ENCODE measurements around the gene FCAMR. TPM values are rescaled to one million over a fixed set of nuclear protein-coding genes. Genes with fewer than 3 reads are reported as not detected.

The FCAMR gene
- total RNA-seq, 2 experiments from 2014 or later = not detected

- no peak for TF ChIP-seq CTCF (IDR thresholded peaks at IDR 0.05)
- intact Hi-C loops (cut with micrococcal nuclease) = no loop called here
- no peak for ATAC-seq
- no peaks in the 10 kb centered on the region for H3K36me3 Mint-ChIP-seq (ENCODE audit: low read depth)
- no peak overlapping the region for H3K4me3 Mint-ChIP-seq
- CTCF ChIA-PET = interaction anchor here (0.9 to 1.1 kb wide), 2 partner anchors 19 to 489 kb away, joined by 3 read pairs; no protein-coding TSS in a partner anchor
- H3K9me3 Mint-ChIP-seq = no peaks in the 10 kb centered on the region
- H3K27me3 Mint-ChIP-seq = peaks cover 11% of the 10 kb centered on the region
- no peak for DNase-seq
- H3K27ac Mint-ChIP-seq = no peak overlapping the region
- H3K4me1 Mint-ChIP-seq (ENCODE audit: low read depth) = no peaks in the 10 kb centered on the region
- POLR2A ChIA-PET = no interaction called here
Observed at GRCh38 chr1:207010726-207011125, 40.5 kb upstream of the FCAMR start.

GRCh38 chr1:207009945-207010344 lies 39.7 kb upstream of the FCAMR start:
- TF ChIP-seq CTCF (IDR thresholded peaks at IDR 0.05) = no peak
- intact Hi-C loops (cut with micrococcal nuclease) = no loop called here
- DNase-seq (no peak), ATAC-seq (no peak)
- POLR2A ChIA-PET = no interaction called here
- peaks cover 13% of the 10 kb centered on the region for H3K27me3 Mint-ChIP-seq
- no peaks in the 10 kb centered on the region for H3K9me3 Mint-ChIP-seq
- H3K4me1 Mint-ChIP-seq (ENCODE audit: low read depth) = no peaks in the 10 kb centered on the region
- no peaks in the 10 kb centered on the region for H3K36me3 Mint-ChIP-seq (ENCODE audit: low read depth)
- H3K4me3 Mint-ChIP-seq = no peak overlapping the region
- H3K27ac Mint-ChIP-seq = no peak overlapping the region
- CTCF ChIA-PET = no interaction called here

- TF ChIP-seq CTCF (IDR thresholded peaks at IDR 0.05) = no peak
- POLR2A ChIA-PET = no interaction called here
- Mint-ChIP-seq H3K27ac (no peak overlapping the region), H3K36me3 (ENCODE audit: low read depth) (no peaks in the 10 kb centered on the region), H3K4me3 (no peak overlapping the region), H3K4me1 (ENCODE audit: low read depth) (no peaks in the 10 kb centered on the region), H3K27me3 (peaks cover 13% of the 10 kb centered on the region), H3K9me3 (no peaks in the 10 kb centered on the region)
- ATAC-seq (no peak), DNase-seq (no peak)
- intact Hi-C loops (cut with micrococcal nuclease) = no loop called here
- CTCF ChIA-PET = no interaction called here
Observed at GRCh38 chr1:207009182-207009850, 39.1 kb upstream of the FCAMR start.

DNA sequence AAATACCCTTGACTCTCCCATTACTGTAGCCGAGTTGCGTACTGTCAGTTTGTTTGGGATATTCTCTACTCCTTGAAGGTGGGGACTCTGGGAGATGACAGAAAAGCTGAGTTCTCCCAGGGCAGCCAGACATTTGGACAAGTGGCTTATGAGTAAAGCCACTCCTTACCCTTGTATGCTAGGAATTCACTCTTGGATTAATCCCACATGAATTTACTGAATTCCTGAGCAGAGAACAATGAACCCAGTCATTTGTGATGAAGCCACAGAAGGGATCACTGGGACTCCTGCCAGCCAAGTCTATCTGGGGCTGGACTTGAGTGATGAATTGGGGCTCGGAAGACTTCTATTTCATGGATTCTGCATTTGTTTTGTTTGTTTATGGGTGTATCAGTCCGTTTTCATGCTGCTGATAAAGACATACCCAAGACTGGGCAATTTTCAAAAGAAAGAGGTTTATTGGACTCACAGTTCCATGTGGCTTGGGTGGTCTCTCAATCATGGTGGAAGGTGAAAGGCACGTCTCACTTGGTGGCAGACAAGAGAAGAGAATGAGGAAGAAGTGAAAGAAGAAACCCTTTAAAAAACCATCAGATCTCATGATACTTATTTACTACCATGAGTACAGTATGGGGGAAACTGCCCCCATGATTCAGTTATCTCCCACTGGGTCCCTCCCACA lies 37.2 kb upstream of the FCAMR start:
- DNase-seq (no peak), ATAC-seq (no peak)
- TF ChIP-seq CTCF (IDR thresholded peaks at IDR 0.05) = no peak
- CTCF ChIA-PET = interaction anchor here (1.0 to 3.2 kb wide), 2 partner anchors 7 to 25 kb away, joined by 3 to 24 read pairs; no protein-coding TSS in a partner anchor
- H3K27me3 Mint-ChIP-seq = peaks cover 8% of the 10 kb centered on the region
- H3K27ac Mint-ChIP-seq = no peak overlapping the region
- no peaks in the 10 kb centered on the region for H3K4me1 Mint-ChIP-seq (ENCODE audit: low read depth)
- intact Hi-C loops (cut with micrococcal nuclease) = no loop called here
- no peak overlapping the region for H3K4me3 Mint-ChIP-seq
- POLR2A ChIA-PET = no interaction called here
- H3K9me3 Mint-ChIP-seq = no peaks in the 10 kb centered on the region
- H3K36me3 Mint-ChIP-seq (ENCODE audit: low read depth) = no peaks in the 10 kb centered on the region

DNA sequence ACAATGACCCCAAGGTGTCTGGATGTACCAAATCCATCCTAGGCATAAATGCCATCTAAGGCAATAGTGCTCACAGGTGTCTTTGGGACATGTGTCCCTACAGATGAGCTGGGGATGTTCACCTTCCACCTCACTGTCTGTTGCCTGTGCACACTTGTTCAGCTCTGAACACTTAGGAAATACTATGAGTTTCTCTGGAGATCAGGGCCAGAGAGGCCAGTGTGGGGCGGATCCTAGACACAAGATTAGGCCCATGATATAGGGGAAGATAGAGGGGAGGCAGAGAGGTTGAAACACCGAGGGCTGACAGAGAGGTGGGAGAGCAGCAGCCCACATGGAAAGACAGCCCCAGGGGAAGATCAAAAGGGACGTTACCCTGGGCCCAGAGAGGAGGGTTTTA lies 36.7 kb upstream of the FCAMR start:
- CTCF ChIA-PET = interaction anchor here (1.0 to 3.2 kb wide), 8 partner anchors 8 to 343 kb away, joined by 3 to 24 read pairs (median 4); no protein-coding TSS in a partner anchor
- intact Hi-C loops (cut with micrococcal nuclease) = no loop called here
- POLR2A ChIA-PET = no interaction called here

More for the DNA sequence above, 36.7 kb upstream of the FCAMR start:
- ATAC-seq = no peak
- TF ChIP-seq CTCF (IDR thresholded peaks at IDR 0.05) = no peak
- Mint-ChIP-seq H3K9me3 (no peaks in the 10 kb centered on the region), H3K27ac (no peak overlapping the region), H3K4me1 (ENCODE audit: low read depth) (no peaks in the 10 kb centered on the region), H3K36me3 (ENCODE audit: low read depth) (no peaks in the 10 kb centered on the region), H3K27me3 (peaks cover 6% of the 10 kb centered on the region), H3K4me3 (no peak overlapping the region)
- DNase-seq = no peak

Data from activated CD8-positive, alpha-beta T cell treated with anti-CD3 and anti-CD28 coated beads for 36 hours (primary cell).